Hematopoietic multipotent progenitor cell treated with erythropoietin and hydrocortisone succinate and interleukin-3 and kit ligand, for 8 days (in vitro differentiated cells): Measurements from ENCODE around the gene CPTP.

Source experiments
- DNase-seq: peaks from one replicate; pipeline ENCODE4 v3.0.0-alpha.2; 2015

The CPTP gene

GRCh38 chr1:1292851-1293250 lies 31.8 kb upstream of the CPTP start:
- DNase-seq = no peak

GRCh38 chr1:1293263-1294249 lies 31.0 kb upstream of the CPTP start:
- no peak for DNase-seq

- DNase-seq = no peak
Measured at GRCh38 chr1:1294250-1294890, 30.2 kb upstream of the CPTP start.

GRCh38 chr1:1295154-1295923 lies 29.3 kb upstream of the CPTP start:
- no peak for DNase-seq

DNA sequence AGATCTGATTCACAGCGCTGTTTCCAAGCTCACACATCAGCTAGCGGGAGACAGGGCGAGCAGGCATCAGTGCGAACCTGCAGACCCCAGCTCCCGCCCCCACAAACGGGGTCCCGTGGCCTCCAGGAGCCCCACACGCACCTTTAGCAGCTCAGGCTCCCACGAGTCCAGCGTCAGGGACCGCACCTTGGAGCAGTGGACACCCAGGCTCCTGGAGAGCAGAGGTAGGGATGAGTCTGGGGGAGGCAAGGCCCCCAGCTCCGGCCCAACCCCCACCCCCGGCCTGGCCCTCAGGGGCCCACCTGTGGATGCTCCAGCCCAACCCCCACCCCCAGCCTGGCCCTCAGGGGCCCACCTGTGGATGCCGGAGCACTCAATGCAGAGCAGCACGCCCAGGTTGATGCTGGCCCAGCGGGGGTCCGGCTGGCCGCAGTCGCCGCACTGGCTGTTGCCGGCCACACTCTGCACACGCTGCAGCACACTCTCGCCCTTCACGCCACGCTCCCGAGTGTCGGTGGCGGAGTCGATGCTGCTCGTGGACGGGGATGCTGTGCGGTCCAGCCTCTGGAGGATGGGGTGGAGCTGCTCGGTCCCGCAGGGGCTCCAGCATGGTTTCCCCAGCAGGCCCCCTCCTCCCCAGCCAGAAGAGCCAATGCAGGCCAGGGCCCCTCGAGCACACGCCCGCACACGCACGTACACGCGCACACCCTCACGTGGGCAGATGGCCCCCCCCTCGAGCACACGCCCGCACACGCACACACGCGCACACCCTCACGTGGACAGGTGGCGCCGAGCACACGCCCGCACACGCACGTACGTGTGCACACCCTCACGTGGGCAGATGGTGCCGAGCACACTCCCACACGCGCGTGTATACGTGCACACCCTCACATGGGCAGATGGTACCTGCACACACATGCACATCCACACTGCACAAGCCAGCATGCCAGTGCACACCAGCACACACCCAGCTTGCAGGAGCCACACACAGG lies 28.2 kb upstream of the CPTP start:
- no peak for DNase-seq

DNA sequence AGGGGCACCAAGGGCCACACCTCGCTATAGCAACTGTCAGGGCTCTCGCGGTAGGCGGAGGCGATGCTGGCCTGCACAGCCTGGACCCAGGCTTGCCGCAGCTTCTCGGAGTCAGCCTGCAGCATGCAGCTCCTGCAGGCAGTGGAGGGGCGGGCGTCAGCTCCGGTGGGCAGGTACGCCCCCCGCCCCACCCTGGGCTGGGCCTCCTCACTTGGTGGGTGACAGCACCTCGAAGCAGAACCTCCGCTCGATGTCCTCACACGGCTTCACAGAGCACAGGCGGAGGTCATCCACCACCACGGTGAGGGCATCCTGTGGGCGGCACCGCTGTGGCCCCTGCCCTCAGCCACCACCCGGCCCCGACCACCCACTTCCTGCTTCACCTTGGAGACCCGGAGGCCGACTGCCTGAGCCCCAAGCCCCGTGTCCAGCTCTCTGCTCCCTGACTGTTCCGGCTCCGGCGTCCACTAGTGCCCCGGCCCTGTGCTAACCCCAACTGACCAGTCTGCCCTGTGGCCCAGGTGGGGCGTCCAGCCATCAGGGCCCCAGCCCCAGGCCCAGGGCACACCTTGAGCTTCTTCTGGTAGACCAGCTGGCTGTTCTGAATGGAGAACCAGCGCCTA lies 26.7 kb upstream of the CPTP start:
- no peak for DNase-seq

GRCh38 chr1:1298861-1299685 lies 25.5 kb upstream of the CPTP start:
- no peak for DNase-seq

GRCh38 chr1:1299686-1300351 lies 24.8 kb upstream of the CPTP start:
- DNase-seq = peak; percentile 15

DNA sequence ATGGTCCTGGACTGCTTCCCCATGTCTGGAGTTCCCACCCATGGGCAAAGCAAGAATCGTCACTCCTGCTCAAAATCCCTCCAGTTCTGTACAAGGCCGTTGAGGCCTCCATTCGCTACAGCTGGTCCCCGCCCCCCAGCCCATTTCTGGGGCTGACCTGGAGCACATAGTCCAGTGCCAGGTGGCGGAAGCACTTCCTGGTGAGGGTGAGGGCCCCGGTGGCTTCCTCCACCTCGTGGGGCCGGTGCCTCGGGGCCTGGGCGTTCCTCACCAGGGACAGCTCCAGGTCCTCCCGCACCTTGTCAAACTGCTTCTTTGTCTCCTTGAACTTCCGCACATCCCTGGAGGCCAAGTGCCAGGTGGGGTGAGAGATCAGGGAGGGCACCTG lies 24.3 kb upstream of the CPTP start:
- DNase-seq = no peak

GRCh38 chr1:1302006-1302430 lies 22.6 kb upstream of the CPTP start:
- no peak for DNase-seq

GRCh38 chr1:1302951-1303509 lies 21.6 kb upstream of the CPTP start:
- DNase-seq = no peak

DNA sequence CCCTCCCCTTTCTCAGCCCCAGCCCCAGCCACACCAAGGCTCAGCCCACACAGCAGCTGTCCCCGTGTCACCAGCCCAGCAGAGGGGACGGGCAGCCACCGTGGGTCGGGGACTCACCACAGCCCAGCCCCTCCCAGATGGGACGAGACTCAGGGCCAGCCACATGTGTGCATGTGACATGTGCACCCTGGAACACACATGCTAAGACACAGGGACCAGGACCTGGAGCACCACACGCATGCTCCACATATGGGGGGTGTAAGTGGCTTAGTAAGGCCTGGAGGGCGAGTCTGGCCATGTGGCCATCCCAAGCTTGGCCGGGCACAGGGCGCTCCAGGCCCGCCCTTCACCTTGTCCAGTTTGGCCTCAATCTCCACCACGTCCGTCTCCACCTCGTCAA lies 20.9 kb upstream of the CPTP start:
- no peak for DNase-seq

- peak; percentile 39 for DNase-seq
Measured at GRCh38 chr1:1304331-1305299, 20.0 kb upstream of the CPTP start.

DNA sequence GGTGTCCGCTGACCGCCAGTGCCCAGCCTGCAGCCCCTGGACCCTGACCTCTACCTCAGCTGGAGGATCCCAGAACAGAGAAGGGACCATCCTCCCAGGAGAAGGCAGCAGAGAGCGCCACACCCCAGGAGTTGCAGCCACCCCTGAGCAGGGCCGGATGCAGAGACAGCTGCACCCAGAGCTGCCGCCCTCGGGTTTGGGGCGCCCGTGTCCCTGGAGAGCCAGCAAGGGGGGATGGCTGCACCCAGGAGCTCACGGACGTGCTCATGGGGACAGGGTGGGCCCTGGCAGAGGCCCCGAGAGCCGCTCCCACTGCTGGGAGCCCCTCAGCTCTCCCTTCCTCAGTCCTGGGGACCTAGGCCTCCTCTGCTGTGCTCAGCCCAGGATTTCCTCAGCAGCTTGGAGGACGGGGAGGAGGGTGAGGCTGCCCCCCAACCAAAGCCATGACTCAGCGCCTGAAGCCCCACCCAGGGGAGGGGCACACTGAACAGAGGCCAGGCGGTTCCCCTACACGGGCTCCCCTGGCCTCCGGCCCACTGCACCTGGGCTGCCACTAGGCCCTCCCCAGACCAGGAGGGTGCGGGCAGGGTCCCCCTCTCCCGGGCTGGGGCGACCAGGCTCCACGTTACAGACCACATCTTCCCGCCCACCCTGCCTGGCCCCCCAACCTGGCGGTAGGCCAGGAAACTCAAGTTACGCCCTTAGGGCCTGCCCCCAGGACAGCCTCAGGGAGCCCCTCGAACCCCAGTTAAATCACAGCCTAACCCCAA lies 19.1 kb upstream of the CPTP start:
- peak; percentile 86 for DNase-seq

DNA sequence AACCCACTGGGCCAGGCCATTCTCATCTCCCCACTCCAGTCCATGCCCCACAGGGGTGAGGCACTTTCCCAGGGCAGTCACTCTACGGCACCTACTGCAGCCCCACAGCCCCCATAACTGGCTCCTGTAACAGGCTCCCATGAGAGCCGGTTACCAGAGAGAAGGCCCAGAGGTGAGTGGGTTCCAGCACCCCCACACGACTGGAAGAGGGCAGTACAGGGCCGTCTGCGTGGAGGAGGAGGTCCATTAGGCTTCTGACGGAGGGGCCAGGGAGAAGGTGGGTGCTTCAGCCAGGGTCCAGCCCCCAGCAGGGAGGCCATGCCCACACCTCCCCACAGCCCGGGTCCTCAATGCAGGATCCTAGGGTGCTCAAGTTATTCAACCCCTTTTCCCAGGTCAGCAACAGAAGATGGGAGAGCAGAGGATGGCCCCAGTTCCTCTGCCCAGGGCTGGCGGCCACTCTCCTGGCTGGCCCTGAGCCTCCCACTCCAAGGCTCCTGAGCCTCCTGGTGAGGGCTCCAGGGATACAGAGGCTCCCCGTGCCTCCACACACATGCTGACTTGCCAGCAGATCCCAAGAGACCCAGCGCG lies 18.4 kb upstream of the CPTP start:
- DNase-seq = peak; percentile 45

DNA sequence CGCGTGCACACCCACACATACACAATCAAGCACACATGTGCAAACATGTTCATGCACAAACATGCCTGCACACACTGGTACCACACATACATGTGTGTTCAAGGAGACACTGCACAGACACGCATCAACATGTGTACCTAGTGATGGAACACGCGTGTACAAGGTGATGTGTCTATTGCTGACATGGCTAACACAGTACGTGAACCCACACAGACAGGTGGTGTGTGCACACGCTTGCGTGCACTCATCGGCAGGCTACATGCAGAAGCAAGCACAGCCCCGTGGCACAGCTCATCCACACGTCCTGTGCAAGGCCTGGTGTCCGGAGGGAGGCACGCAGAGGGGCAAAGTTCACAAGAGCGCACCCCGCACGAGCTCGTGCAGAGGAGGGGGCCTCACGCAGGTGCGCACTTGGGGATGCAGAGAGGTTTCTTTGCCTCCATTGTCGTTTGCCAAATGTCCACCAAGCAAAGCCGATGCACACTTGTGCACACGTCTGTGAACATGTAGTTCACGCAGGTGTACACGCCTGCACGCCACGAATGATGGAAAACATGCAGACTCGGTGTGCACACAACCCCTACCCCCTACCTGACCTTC lies 17.8 kb upstream of the CPTP start:
- no peak for DNase-seq
